HFFc6 (cell line): ENCODE measurements around the gene MYZAP. TPM values are rescaled to one million over a fixed set of nuclear protein-coding genes. Genes with fewer than 3 reads are reported as not detected.

ENCODE experiments used
- DNase-seq: peaks from one replicate; pipeline ENCODE4 v3.0.0-alpha.2; 2018
- H3K27ac Mint-ChIP-seq: 2 replicates; pipeline ENCODE4 v1.8.0; 2020; ENCODE audit warnings: mild to moderate bottlenecking, mixed read lengths
- H3K27me3 Mint-ChIP-seq: 2 replicates; pipeline ENCODE4 v1.8.0; 2021; ENCODE audit warnings: mild to moderate bottlenecking, moderate library complexity, mixed read lengths; ENCODE audit not compliant: insufficient read depth
- H3K36me3 Mint-ChIP-seq: 2 replicates; pipeline ENCODE4 v1.8.0; 2021; ENCODE audit warnings: low read depth, mixed read lengths
- H3K4me1 Mint-ChIP-seq: 2 replicates; pipeline ENCODE4 v1.8.0; 2020; ENCODE audit warnings: low read depth, mixed read lengths
- H3K4me3 Mint-ChIP-seq: 2 replicates; pipeline ENCODE4 v1.8.0; 2020; ENCODE audit warnings: mild to moderate bottlenecking, moderate library complexity, mixed read lengths
- H3K9me3 Mint-ChIP-seq: 2 replicates; pipeline ENCODE4 v1.8.0; 2020; ENCODE audit warnings: mild to moderate bottlenecking, mixed read lengths
- CTCF ChIP-seq: fragments of 200-600 bp; sonication (generic); IDR thresholded peaks from 2 replicates; pipeline ENCODE4 v1.5.0; 2021; ENCODE audit warnings: antibody characterized with exemption, mild to moderate bottlenecking
- total RNA-seq, 6 experiments: library from RNA; stranded (reverse); fragmentation: NEBNext Ultra II Directional; extraction: Animal tissue kit (Norgen Biotek cat#: 25700); gene quantifications; 2 replicates in 1 of 6; 3 replicates in 5 of 6; pipeline ENCODE4 v1.2.3, GENCODE V29; 2021

MYZAP gene
- total RNA-seq, 6 experiments from 2014 or later = 0.12 TPM; not detected in 5

GRCh38 chr15:57675481-57676181 lies 83.9 kb downstream of the MYZAP start:
- DNase-seq = no peak
- Mint-ChIP-seq H3K36me3 (no peaks in the 10 kb centered on the region), H3K27ac (no peak overlapping the region), H3K4me1 (peaks cover 15% of the 10 kb centered on the region), H3K4me3 (no peak overlapping the region), H3K27me3 (peaks cover 4% of the 10 kb centered on the region), H3K9me3 (no peaks in the 10 kb centered on the region)
- TF ChIP-seq CTCF = no peak

- H3K27ac Mint-ChIP-seq = no peak overlapping the region
- peaks cover 4% of the 10 kb centered on the region for H3K27me3 Mint-ChIP-seq
- no peaks in the 10 kb centered on the region for H3K36me3 Mint-ChIP-seq
- H3K4me3 Mint-ChIP-seq = no peak overlapping the region
- H3K9me3 Mint-ChIP-seq = no peaks in the 10 kb centered on the region
- DNase-seq = no peak
- peaks cover 21% of the 10 kb centered on the region for H3K4me1 Mint-ChIP-seq
- TF ChIP-seq CTCF = no peak
Measured at GRCh38 chr15:57676585-57676984, 84.9 kb downstream of the MYZAP start.

GRCh38 chr15:57677204-57677603 lies 85.5 kb downstream of the MYZAP start:
- H3K9me3 Mint-ChIP-seq = no peaks in the 10 kb centered on the region

GRCh38 chr15:57680021-57680420 lies 88.3 kb downstream of the MYZAP start:
- H3K4me1 Mint-ChIP-seq = peaks cover 21% of the 10 kb centered on the region
- peak; percentile 78 for DNase-seq
- no peaks in the 10 kb centered on the region for H3K9me3 Mint-ChIP-seq
- no peaks in the 10 kb centered on the region; the same call in 1 of the 2 replicates for H3K27me3 Mint-ChIP-seq
- peak overlapping the region; percentile 73 for H3K4me3 Mint-ChIP-seq
- no peak for TF ChIP-seq CTCF
- H3K36me3 Mint-ChIP-seq = no peaks in the 10 kb centered on the region
- H3K27ac Mint-ChIP-seq = peak overlapping the region; percentile 80

More at GRCh38 chr15:57677204-57677603, 85.5 kb downstream of the MYZAP start:
- no peak overlapping the region for H3K27ac Mint-ChIP-seq
- peaks cover 21% of the 10 kb centered on the region for H3K4me1 Mint-ChIP-seq
- peaks cover 4% of the 10 kb centered on the region for H3K27me3 Mint-ChIP-seq
- no peak overlapping the region for H3K4me3 Mint-ChIP-seq
- no peak for DNase-seq
- no peaks in the 10 kb centered on the region for H3K36me3 Mint-ChIP-seq
- TF ChIP-seq CTCF = no peak

GRCh38 chr15:57681011-57681410 lies 89.3 kb downstream of the MYZAP start:
- no peak for TF ChIP-seq CTCF
- no peak for DNase-seq
- Mint-ChIP-seq H3K4me1 (peaks cover 29% of the 10 kb centered on the region), H3K9me3 (no peaks in the 10 kb centered on the region), H3K4me3 (no peak overlapping the region; the same call in 1 of the 2 replicates), H3K27ac (no peak overlapping the region), H3K27me3 (no peaks in the 10 kb centered on the region), H3K36me3 (no peaks in the 10 kb centered on the region)
